GM10847 (cell line): ENCODE measurements around the gene CYP3A4.

Experiments
- POLR2A ChIP-seq: IDR thresholded peaks from 2 replicates; pipeline ENCODE4 v1.6.1; 2011; ENCODE audit not compliant: insufficient read length; ENCODE audit errors: extremely low read depth

The CYP3A4 gene

GRCh38 chr7:99772565-99772964 lies 11.4 kb downstream of the CYP3A4 start:
- TF ChIP-seq POLR2A, result no peak

- TF ChIP-seq POLR2A, result no peak
Measured at GRCh38 chr7:99768471-99768870, 15.5 kb downstream of the CYP3A4 start.

- TF ChIP-seq POLR2A, result no peak
Measured at GRCh38 chr7:99767662-99768061, 16.3 kb downstream of the CYP3A4 start.

GRCh38 chr7:99766484-99767099 lies 17.4 kb downstream of the CYP3A4 start:
- no peak for TF ChIP-seq POLR2A

GRCh38 chr7:99764478-99764877 lies 19.5 kb downstream of the CYP3A4 start:
- TF ChIP-seq POLR2A, result no peak

- no peak for TF ChIP-seq POLR2A
Measured at GRCh38 chr7:99762680-99763327, 21.2 kb downstream of the CYP3A4 start.

- TF ChIP-seq POLR2A, result no peak
Measured at GRCh38 chr7:99755085-99755484, 28.9 kb downstream of the CYP3A4 start.

GRCh38 chr7:99752356-99752755 lies 31.6 kb downstream of the CYP3A4 start:
- no peak for TF ChIP-seq POLR2A

- TF ChIP-seq POLR2A, result no peak
Measured at GRCh38 chr7:99748846-99749579, 35.0 kb downstream of the CYP3A4 start.

- TF ChIP-seq POLR2A, result no peak
Measured at GRCh38 chr7:99742737-99743394, 41.1 kb downstream of the CYP3A4 start.

- no peak for TF ChIP-seq POLR2A
Measured at GRCh38 chr7:99741441-99741795, 42.6 kb downstream of the CYP3A4 start.

- TF ChIP-seq POLR2A, result no peak
Measured at GRCh38 chr7:99740573-99741440, 43.2 kb downstream of the CYP3A4 start.

GRCh38 chr7:99739699-99740572 lies 44.0 kb downstream of the CYP3A4 start:
- no peak for TF ChIP-seq POLR2A

- TF ChIP-seq POLR2A, result no peak
Measured at GRCh38 chr7:99737726-99738125, 46.3 kb downstream of the CYP3A4 start.
